Ramos (cell line): ENCODE measurements around the gene HECTD3.
"Not testable (repeated sequence)": the region's sequence is repeated elsewhere in the genome, so short reads cannot be mapped to it uniquely, and the experiment has no call there.

Experiments
- in situ Hi-C: fragments of 300-500 bp; cut with MboI; formaldehyde crosslinking; loops from one replicate; pipeline ENCODE4 v1.14.3; 2022; ENCODE audit warnings: low sequenced_read_pairs; ENCODE audit not compliant: unreplicated experiment

Gene HECTD3

DNA sequence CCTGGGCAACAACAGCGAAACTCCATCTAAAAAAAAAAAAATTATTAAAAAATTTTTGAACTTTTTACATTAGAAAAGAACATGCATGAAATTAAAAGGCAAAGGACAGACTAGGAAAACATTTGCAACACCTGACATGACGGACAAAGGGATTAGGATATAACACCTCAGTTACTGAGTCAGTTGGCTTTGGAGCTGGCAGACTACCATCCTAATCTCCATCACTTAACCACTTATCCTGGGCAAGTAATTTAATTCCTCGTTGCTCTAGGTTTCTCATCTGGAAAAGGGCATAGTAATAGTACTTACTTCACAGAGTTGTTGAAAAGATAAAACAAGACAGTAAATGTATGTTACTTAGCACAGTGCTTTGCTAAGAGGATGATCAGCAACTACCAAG is 11.9 kb downstream of the HECTD3 start:
- in situ Hi-C loops = no loop called here

DNA sequence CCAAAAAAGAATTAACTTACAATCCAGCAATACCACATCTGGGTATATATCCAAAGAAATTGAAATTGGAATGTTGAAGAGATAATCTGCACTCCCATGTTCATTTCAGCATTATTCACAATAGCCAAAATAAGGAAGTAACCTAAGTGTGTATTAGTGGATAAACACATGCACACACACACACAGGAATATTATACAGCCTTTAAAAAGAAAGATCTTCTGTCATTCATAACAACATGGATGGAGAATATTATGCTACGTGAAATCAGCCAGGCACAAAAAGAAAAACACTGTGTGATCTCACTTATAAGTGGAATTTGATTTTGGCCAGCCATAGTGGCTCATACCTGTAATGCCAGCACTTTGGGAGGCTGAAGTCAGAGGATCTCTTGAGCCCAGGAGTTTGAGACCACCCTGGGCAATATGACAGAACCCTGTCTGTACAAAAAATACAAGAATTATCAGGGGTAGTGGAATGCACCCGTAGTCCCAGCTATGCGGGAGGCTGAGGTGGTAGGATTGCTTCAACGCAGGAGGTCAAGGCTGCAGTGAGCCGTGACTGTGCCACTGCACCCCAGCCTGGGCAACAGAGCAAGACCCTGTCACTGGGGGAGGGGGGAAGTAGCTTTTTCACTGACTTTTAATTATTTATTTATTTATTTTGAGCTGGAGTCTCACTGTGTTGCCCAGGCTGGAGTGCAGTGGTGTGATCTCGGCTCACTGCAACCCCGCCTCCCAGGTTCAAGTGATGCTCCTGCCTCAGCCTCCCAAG is 15.5 kb downstream of the HECTD3 start:
- in situ Hi-C loops = no loop called here

DNA sequence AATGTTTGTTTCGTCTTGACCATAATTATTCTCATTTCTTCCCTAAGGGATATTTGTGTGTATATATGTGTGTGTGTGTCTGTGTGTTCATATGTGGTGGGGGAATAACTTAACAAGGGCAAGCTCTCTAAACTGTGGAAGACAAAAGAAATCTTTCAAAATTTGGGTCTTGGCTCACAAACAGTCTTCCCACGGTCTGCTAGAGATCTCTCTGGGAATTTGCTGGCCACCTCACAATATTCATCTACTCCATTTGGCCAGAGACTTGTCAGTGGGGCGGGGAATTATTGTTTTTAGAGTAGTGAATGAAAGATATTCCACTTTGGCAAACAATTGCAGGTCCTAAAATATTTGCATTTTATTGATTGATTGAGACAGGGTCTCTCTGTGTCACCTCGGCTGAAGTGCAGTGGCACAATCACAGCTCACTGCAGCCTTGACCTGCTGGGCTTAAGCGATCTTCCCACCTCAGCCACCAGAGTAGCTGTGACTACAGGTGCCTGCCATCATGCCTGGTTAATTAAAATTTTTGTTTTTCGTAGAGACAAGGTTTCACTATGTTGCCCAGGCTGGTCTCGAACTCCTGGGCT is 16.7 kb downstream of the HECTD3 start:
- in situ Hi-C loops = no loop called here

DNA sequence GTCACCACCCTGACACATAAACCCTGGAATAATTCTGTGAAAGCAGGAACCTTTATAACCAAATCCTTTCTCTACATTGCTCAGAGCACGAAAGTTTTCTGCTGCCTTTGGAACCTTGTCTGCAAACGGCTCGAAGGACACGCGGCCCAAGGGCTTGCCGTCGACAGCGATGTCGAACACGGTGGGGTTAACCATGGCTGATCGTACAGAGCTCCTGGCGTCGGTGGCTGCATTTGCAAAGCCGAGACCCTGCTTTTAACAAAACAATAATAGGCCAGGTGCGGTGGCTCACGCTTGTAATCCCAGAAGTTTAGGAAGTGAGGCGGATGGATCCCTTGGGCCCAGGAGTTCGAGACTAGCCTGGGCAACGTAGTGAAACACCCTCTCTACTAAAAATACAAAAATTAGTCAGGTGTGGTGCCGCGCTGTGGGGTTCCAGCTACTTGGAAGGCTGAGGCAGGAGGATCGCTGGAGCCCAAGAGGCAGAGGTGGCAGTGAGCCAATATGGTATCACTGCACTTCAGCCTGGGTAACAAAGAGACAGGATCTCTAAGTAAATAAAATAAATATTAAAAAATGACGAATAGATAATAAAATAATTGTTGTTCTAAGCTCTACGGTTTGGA is 22.5 kb downstream of the HECTD3 start:
- in situ Hi-C loops = no loop called here

DNA sequence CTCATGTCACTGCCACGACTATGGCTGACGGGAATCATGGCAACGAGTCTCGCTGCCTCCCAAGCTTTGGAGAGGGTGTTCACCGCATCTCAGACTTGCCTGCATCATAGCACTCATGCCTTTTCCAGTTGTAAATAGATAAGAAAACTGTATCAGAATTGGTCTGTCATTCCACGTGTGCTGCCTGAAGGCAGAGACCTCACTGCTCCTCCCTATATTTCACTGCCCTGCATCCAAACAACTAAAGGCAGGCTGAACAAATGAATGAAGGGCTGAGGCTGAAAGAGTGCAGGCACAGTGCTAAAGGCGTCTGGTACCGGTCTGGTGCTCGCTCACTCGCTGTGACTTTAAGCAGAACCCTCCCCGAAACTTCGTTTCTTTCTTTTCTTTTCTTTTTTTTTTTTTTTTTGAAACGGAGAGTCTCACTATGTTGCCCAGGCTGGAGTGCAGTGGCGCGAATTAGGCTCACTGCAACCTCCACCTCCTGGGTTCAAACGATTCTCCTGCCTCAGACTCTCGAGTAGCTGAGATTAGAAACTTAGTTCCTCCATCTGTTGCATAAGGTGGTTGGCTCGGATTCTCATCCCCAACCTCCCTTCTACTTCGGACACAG is 25.3 kb downstream of the HECTD3 start:
- in situ Hi-C loops = no loop called here

DNA sequence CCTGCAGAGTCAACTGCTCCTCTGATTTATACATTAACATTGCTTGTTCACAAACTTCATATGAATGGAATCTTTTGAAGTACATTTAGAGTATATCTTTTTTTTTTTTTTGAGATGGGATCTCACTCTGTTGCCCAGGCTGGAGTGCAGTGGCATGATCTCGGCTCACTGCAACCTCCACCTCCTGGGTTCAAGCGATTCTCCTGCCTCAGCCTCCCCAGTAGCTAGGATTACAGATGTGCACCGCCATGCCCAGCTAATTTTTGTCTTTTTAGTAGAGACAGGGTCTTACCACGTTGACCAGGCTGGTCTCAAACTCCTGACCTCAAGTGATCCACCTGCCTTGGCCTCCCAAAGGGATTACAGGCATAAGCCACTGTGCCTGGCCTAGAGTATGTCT is 33.8 kb downstream of the HECTD3 start:
- in situ Hi-C loops = not testable (repeated sequence)

DNA sequence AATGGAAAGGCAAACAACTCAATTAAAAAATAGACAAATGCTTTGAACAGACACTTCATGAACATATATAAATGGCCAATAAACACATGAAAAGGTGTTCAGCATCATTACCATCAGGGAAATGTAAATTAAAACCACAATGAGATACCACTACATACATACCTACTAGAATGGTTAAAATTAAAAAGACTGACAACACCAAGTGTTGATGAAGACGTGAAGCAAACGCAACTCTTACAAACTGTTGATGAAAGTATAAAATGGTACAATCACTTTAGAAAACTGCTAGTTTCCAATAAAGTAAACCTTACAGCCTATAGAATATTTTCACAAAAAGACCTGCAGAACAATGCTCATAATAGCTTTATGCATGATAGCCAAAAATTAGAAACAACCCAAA is 34.9 kb downstream of the HECTD3 start:
- in situ Hi-C loops = no loop called here

DNA sequence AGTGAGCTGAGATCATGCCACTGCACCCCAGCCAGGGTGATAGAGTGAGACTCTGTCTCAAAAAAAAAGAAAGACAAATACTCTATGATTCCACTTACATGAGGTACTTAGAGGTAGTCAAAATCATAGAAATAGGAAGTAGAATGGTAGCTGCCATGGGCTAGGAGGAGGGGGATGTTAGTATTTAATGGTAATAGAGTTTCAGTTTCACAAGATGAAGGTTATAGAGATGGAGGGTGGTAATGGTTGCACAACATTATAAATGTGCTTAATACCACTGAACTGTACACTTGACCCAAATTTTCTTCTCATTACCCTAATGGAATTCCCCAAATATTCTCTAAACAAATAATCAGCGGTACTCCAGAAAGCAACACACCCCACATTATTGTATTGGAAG is 37.5 kb downstream of the HECTD3 start:
- in situ Hi-C loops = no loop called here

DNA sequence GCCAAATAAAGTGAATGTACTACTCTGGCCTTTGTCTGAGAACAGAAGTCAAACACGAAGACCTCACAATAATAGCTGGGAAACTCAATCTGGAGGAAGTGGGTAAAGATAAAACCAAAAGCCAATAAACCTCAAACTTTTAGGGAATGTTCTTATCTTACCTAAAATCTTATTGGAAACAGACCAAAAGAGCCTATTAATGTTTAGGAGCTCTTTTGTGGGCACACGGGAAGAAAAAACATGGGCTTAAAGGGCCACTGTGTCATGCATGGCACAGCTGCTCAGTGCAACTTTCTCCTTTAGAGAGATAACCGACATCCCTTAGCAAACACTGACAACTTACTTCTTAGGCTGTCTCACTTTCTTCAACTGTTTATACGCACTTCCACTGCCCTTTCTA is 40.8 kb downstream of the HECTD3 start:
- in situ Hi-C loops = no loop called here

DNA sequence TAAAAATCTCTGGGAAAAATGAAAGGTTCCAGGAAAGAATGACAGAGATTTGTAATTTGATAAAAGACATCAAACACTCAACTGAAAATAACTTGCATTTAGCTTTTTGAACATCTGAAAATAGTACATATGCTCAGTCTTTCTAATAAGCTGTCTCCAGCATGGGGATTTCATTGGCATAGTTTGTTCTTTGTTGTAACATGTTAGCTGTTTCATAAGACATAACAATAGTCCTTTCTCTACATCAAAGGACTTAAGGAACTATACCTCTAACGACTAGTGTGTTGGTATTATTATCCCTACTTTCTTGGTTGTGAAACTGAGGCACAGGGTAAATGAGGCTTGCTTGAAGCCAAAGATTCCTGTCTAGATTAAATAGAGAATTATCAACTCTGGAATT is 46.7 kb downstream of the HECTD3 start:
- in situ Hi-C loops = no loop called here

DNA sequence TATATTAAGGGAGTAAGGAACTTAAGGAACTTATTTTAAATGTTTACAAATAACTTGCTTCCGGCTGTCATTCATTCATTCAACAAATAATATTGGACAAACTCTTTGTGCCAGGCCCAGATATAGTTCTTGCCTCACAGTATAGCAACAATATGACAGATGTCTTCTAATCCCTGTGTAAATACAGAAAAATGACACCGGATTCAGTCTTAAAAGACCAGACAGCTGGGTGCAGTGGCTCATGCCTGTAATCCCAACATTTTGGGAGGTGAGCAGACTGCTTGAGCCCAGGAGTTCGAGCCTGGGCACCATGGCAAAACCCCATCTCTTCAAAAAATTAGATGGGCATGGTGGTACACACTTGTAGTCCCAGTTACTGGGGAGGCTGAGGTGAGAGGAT is 48.4 kb downstream of the HECTD3 start:
- in situ Hi-C loops = no loop called here

DNA sequence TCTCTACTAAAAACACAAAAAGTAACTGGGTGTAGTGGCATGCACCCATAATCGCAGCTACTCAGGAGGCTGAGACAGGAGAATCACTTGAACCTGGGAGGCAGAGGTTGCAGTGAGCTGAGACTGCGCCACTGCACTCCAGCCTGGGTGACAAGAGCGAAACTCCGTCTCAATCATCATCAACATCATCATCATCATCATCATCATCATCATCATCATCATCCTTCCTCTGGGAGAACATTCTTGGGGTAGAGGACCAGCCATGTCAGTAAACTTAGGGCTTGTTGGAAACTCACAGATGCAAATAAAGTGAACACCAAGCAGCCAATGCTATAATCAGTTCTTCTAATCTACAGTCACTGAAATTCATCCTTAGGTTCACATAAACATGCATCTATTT is 49.1 kb downstream of the HECTD3 start:
- in situ Hi-C loops = not testable (repeated sequence)

DNA sequence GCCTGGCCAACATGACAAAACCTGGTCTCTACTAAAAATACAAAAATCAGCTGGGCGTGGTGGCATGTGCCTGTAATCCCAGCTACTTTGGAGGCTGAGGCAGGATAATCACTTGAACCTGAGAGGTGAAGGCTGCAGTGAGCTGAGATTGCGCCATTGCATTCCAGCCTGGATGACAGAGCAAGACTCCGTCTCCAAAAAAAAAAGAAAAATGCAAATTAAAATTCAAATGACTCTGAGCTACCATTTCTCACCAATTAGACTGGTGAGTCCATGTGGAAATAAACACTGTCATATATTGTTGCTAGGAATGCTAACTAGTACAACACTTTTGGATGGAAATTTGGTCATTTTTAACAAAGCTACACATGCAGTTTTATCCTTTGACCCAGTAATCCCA is 53.6 kb downstream of the HECTD3 start:
- in situ Hi-C loops = not testable (repeated sequence)

DNA sequence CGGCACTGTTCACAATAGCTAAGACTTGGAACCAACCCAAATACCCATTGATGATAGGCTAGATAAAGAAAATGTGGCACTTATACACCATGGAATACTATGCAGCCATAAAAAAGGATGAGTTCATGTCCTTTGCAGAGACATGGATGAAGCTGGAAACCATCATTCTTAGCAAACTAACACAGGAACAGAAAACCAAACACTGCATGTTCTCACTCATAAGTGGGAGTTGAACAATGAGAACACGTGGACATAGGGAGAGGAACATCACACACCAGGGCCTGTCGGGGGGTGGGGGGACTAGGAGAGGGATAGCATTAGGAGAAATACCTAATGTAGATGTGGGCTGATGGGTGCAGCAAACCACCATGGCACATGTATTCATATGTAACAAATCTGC is 55.0 kb downstream of the HECTD3 start:
- in situ Hi-C loops = not testable (repeated sequence)
